Uterus (tissue), 4 donors: ENCODE measurements around the gene CCDC88B. TPM values are rescaled to one million over a fixed set of nuclear protein-coding genes. Genes with fewer than 3 reads are reported as not detected.

Experiments used
- DNase-seq, 2 donors: peaks; one replicate each; pipeline ENCODE4 v3.0.0-alpha.2; 2019 to 2020
- H3K27ac ChIP-seq, 2 donors: fragments of 200-600 bp; sonication (generic); 1 replicate in 1 of 2; 2 replicates in 1 of 2; pipeline ENCODE4 v1.5.1; 2016 to 2018
- H3K27me3 ChIP-seq, 2 donors: fragments of 200-600 bp; sonication (generic); one replicate each; pipeline ENCODE4 v1.5.1; 2018 to 2019; ENCODE audit warnings: control low read depth in 1 of 2
- H3K36me3 ChIP-seq, 2 donors: fragments of 200-600 bp; sonication (generic); one replicate each; pipeline ENCODE4 v1.5.1; 2019; ENCODE audit warnings: control low read depth in 1 of 2
- H3K4me1 ChIP-seq, 2 donors: fragments of 200-600 bp; sonication (generic); one replicate each; pipeline ENCODE4 v1.5.1; 2018 to 2019; ENCODE audit warnings: control low read depth in 1 of 2
- H3K4me3 ChIP-seq, 2 donors: fragments of 200-600 bp; sonication (generic); 1 replicate in 1 of 2; 2 replicates in 1 of 2; pipeline ENCODE4 v1.5.1; 2018 to 2019; ENCODE audit warnings: mild to moderate bottlenecking in 1 of 2
- H3K9me3 ChIP-seq, 2 donors: fragments of 200-600 bp; sonication (generic); one replicate each; pipeline ENCODE4 v1.5.1; 2019; ENCODE audit warnings: control low read depth in 1 of 2
- POLR2A ChIP-seq, 2 donors: fragments of 450-650 bp; IDR thresholded peaks; one replicate each; pipeline ENCODE4 v1.6.1; 2016; ENCODE audit warnings: antibody characterized with exemption in 2 of 2, mild to moderate bottlenecking in 1 of 2, moderate library complexity in 1 of 2
- intact Hi-C: fragments of 100-400 bp; cut with DNase I; formaldehyde crosslinking; loops from one replicate; pipeline ENCODE4 v1.15.1; 2023; ENCODE audit warnings: low total_unique reads
- total RNA-seq, 4 donors: library from RNA; depleted of rRNA in 3 of 4; stranded (reverse); fragments of >200 nt in 3 of 4; gene quantifications; one replicate each; pipeline versions ENCODE4 v1.1.0 to v1.2.4, GENCODE V29; 2014 to 2023
- TF ChIP-seq, protein P1 (sequence below), 4 experiments: fragments of 200-600 bp in 2 of 4; fragments of 450-650 bp in 2 of 4; sonication (generic) in 2 of 4; IDR thresholded peaks; one replicate each; pipeline ENCODE4 v1.5.1; 2016 to 2019; ENCODE audit warnings: antibody characterized with exemption in 4 of 4, mild to moderate bottlenecking in 2 of 4, moderate library complexity in 1 of 4
- donor health status: DM: yes; HTN: yes; CAD: no.

Gene CCDC88B
- total RNA-seq, 4 donors from 2014 or later = 0.29 to 5.7 (median 2.9) TPM

DNA sequence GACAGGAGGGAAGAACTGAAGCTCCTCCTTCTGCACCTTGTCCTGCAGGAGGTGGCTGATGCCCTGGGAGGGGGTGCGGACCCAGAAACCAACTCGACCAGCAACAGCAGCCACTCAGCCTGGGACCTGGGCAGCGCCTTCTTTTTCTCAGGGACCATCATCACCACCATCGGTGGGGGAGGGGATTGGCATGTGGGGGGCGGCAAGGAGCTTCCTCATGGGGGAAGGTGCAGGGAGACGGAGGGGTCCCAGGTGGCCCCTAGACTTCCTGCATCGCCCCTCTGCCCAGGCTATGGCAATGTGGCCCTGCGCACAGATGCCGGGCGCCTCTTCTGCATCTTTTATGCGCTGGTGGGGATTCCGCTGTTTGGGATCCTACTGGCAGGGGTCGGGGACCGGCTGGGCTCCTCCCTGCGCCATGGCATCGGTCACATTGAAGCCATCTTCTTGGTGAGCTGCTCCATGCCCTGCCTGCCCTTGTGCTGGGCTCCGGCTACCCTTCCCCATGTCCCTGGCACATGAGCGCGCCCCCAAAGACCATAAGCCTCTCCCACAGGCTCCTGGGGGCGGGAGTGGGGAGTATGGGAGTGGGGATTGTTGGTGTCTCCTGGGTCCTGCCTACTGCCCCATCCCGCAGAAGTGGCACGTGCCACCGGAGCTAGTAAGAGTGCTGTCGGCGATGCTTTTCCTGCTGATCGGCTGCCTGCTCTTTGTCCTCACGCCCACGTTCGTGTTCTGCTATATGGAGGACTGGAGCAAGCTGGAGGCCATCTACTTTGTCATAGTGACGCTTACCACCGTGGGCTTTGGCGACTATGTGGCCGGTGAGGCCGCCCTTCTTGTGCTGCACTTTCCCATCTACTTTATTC lies 42.9 kb upstream of the CCDC88B start:
- Histone ChIP-seq H3K4me1 (peaks cover 0 to 22% of the 10 kb centered on the region in 2 donors), H3K9me3 (no peaks in the 10 kb centered on the region), H3K36me3 (no peaks in the 10 kb centered on the region), H3K27me3 (peaks cover 20 to 27% of the 10 kb centered on the region in 2 donors), H3K27ac (no peak overlapping the region), H3K4me3 (no peak overlapping the region)
- no peak for TF ChIP-seq POLR2A (IDR thresholded peaks at IDR 0.05)
- TF ChIP-seq, protein P1, sequence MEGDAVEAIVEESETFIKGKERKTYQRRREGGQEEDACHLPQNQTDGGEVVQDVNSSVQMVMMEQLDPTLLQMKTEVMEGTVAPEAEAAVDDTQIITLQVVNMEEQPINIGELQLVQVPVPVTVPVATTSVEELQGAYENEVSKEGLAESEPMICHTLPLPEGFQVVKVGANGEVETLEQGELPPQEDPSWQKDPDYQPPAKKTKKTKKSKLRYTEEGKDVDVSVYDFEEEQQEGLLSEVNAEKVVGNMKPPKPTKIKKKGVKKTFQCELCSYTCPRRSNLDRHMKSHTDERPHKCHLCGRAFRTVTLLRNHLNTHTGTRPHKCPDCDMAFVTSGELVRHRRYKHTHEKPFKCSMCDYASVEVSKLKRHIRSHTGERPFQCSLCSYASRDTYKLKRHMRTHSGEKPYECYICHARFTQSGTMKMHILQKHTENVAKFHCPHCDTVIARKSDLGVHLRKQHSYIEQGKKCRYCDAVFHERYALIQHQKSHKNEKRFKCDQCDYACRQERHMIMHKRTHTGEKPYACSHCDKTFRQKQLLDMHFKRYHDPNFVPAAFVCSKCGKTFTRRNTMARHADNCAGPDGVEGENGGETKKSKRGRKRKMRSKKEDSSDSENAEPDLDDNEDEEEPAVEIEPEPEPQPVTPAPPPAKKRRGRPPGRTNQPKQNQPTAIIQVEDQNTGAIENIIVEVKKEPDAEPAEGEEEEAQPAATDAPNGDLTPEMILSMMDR (IDR thresholded peaks at IDR 0.05) = no peak
- DNase-seq = no peak
- intact Hi-C loops = loop anchor here (5.0 kb wide), 1 partner anchor 90 kb away; the partner anchor contains the start of gene FERMT3

DNA sequence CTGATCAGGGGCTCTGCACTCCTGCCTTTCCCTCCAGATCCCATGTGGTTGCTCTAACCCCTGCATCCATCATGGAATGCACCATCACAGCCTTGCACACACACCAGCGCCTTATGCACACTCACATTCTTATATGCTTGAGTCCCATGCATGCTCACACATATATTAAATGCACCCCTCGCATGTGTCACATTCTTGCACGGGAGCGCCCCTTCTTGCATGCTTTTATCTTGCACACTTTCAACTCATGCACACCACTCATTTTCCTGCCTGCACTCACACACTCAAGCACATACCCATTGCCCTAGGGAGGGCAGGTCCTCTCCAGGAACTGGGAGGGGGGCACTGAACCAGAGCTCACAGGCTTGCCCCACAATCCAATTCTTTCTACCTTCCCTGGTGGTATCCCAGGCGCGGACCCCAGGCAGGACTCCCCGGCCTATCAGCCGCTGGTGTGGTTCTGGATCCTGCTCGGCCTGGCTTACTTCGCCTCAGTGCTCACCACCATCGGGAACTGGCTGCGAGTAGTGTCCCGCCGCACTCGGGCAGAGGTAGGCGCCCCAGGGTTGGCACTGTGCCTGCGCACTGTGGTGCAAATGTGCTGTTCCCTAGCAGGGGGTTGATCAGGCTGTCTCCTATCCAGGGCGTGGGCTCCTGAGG lies 42.2 kb upstream of the CCDC88B start:
- H3K27ac ChIP-seq = no peak overlapping the region
- H3K36me3 ChIP-seq = no peaks in the 10 kb centered on the region
- no peak for DNase-seq
- H3K4me3 ChIP-seq = no peak overlapping the region
- H3K9me3 ChIP-seq = no peaks in the 10 kb centered on the region
- H3K4me1 ChIP-seq = peaks cover 0 to 17% of the 10 kb centered on the region in 2 donors
- H3K27me3 ChIP-seq = peaks cover 19% of the 10 kb centered on the region in 2 donors
- TF ChIP-seq POLR2A (IDR thresholded peaks at IDR 0.05) = no peak
- TF ChIP-seq, protein P1 (IDR thresholded peaks at IDR 0.05) = no peak
- intact Hi-C loops = loop anchor here (5.0 kb wide), 1 partner anchor 91 kb away; the partner anchor contains the start of gene FERMT3

DNA sequence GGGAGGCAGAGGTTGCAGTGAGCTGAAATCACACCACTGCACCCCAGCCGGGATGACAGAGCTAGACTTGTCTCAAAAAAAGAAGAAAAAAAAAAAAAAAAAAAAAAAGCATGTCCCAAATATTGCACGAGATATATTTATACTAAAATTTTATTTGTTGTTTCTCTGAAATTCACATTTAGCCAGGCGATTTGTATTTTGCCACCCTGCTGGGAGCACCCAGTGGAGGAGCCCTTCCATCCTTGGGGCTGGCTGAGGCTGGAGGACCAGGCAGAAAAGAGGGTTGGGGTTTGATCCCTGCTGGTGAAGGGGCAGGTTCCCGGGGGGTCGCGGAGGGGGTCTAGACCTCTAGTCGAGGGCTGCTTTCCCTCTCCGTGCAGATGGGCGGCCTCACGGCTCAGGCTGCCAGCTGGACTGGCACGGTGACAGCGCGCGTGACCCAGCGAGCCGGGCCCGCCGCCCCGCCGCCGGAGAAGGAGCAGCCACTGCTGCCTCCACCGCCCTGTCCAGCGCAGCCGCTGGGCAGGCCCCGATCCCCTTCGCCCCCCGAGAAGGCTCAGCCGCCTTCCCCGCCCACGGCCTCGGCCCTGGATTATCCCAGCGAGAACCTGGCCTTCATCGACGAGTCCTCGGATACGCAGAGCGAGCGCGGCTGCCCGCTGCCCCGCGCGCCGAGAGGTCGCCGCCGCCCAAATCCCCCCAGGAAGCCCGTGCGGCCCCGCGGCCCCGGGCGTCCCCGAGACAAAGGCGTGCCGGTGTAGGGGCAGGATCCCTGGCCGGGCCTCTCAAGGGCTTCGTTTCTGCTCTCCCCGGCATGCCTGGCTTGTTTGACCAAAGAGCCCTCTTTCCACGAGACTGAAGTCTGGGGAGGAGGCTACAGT lies 40.8 kb upstream of the CCDC88B start:
- Histone ChIP-seq H3K9me3 (no peaks in the 10 kb centered on the region), H3K4me1 (peaks cover 0 to 20% of the 10 kb centered on the region in 2 donors), H3K4me3 (peak overlapping the region; percentile 4 to 16), H3K36me3 (no peaks in the 10 kb centered on the region), H3K27ac (peak overlapping the region in 1 of 2 donors; percentile 63), H3K27me3 (peaks cover 15 to 19% of the 10 kb centered on the region in 2 donors)
- TF ChIP-seq POLR2A (IDR thresholded peaks at IDR 0.05) = no peak
- TF ChIP-seq, protein P1 (IDR thresholded peaks at IDR 0.05) = peak in 1 of 4 experiments; percentile 4
- intact Hi-C loops = loop anchor here (5.0 kb wide), 1 partner anchor 92 kb away; the partner anchor contains the start of gene FERMT3
- peak; percentile 43 to 58 for DNase-seq

DNA sequence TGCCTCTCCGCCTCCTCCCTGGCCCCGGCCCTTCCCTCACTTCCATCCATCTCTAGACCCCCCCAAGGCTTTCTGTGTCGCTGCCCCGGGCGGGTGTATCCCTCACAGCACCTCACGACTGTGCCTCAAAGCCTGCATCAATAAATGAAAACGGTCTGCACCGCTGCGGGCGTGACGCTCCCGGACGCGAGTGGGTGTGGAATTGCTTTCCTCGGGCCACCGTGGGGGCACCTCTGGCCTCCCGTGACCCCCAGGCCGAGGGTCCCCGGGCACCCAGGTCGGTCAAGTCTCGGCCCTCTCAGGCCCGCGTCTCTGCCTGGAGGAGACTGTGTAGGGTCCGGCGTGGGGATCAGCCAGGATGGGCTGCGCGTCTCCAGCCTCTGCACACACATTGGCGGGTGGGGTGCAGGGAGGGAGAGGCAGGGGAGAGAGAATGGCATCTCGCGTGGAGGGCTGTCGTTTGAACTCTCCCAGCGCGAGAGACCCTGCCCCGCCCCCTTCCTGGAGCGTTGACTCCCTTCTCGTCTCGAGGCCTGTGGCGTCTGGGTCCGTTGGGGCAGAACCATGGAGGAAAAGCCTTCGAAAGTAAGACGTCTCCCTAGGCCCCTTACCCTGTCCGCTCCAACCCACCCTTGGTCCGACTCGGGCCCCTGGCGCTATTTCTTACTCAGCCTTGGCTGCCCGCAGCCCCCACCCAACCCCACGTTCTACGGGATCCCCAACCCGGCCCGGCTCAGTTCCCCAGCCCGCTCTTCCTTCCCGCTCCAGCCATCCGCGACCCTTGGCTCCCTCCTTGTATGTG lies 40.0 kb upstream of the CCDC88B start, which contains the start of gene CATSPERZ:
CATSPERZ (plus strand) TSS at position 512 of the 802 bp plus-strand sequence; CDS start at position 565, 53 bp downstream.
- peaks cover 15 to 19% of the 10 kb centered on the region in 2 donors for H3K27me3 ChIP-seq
- DNase-seq = no peak
- H3K36me3 ChIP-seq = no peaks in the 10 kb centered on the region
- peak within 1 kb of the TSS in 1 of 2 donors; percentile 63 for H3K27ac ChIP-seq
- intact Hi-C loops = loop anchor here (5.0 kb wide), 1 partner anchor 93 kb away; the partner anchor contains the start of gene FERMT3
- H3K4me1 ChIP-seq = peaks cover 0 to 20% of the 10 kb centered on the region in 2 donors
- H3K9me3 ChIP-seq = no peaks in the 10 kb centered on the region
- peak within 1 kb of the TSS; percentile 4 to 16 for H3K4me3 ChIP-seq
- TF ChIP-seq, protein P1 (IDR thresholded peaks at IDR 0.05) = no peak
- TF ChIP-seq POLR2A (IDR thresholded peaks at IDR 0.05) = no peak
